ENCODE measurements around the gene GFOD1.

The GFOD1 gene

GRCh38 chr6:13496513-13497190 is 9.3 kb upstream of the GFOD1 start:
- no peaks in the 10 kb centered on the region for H3K27me3 Mint-ChIP-seq
- peaks cover 3% of the 10 kb centered on the region for H3K4me1 Mint-ChIP-seq (ENCODE audit: low read depth)
- H3K27ac Mint-ChIP-seq: no peak overlapping the region

GRCh38 chr6:13495818-13496217 is 8.4 kb upstream of the GFOD1 start:
- no peaks in the 10 kb centered on the region for H3K9me3 Mint-ChIP-seq (ENCODE audit: low read depth)
- H3K36me3 Mint-ChIP-seq: no peaks in the 10 kb centered on the region
- no peaks in the 10 kb centered on the region for H3K27me3 Mint-ChIP-seq
- H3K27ac Mint-ChIP-seq: no peak overlapping the region
- H3K4me1 Mint-ChIP-seq (ENCODE audit: low read depth): peaks cover 3% of the 10 kb centered on the region
- no peak overlapping the region for H3K4me3 Mint-ChIP-seq

More at GRCh38 chr6:13496513-13497190, 9.3 kb upstream of the GFOD1 start:
- no peaks in the 10 kb centered on the region for H3K9me3 Mint-ChIP-seq (ENCODE audit: low read depth)
- H3K36me3 Mint-ChIP-seq: no peaks in the 10 kb centered on the region
- no peak overlapping the region for H3K4me3 Mint-ChIP-seq

- Mint-ChIP-seq H3K4me3 (no peak overlapping the region), H3K4me1 (ENCODE audit: low read depth) (peaks cover 3% of the 10 kb centered on the region), H3K27me3 (no peaks in the 10 kb centered on the region), H3K27ac (no peak overlapping the region), H3K9me3 (ENCODE audit: low read depth) (no peaks in the 10 kb centered on the region), H3K36me3 (no peaks in the 10 kb centered on the region)
Measured at GRCh38 chr6:13495112-13495776, 7.8 kb upstream of the GFOD1 start.

GRCh38 chr6:13494137-13494536 is 6.7 kb upstream of the GFOD1 start:
- H3K27ac Mint-ChIP-seq: no peak overlapping the region
- H3K9me3 Mint-ChIP-seq (ENCODE audit: low read depth): no peaks in the 10 kb centered on the region
- no peaks in the 10 kb centered on the region for H3K27me3 Mint-ChIP-seq
- no peak overlapping the region for H3K4me3 Mint-ChIP-seq
- no peaks in the 10 kb centered on the region for H3K4me1 Mint-ChIP-seq (ENCODE audit: low read depth)
- H3K36me3 Mint-ChIP-seq: no peaks in the 10 kb centered on the region

GRCh38 chr6:13493147-13493546 is 5.7 kb upstream of the GFOD1 start:
- peaks cover 2% of the 10 kb centered on the region for H3K4me1 Mint-ChIP-seq (ENCODE audit: low read depth)
- no peaks in the 10 kb centered on the region for H3K27me3 Mint-ChIP-seq
- H3K36me3 Mint-ChIP-seq: no peaks in the 10 kb centered on the region
- no peak overlapping the region for H3K4me3 Mint-ChIP-seq
- H3K9me3 Mint-ChIP-seq (ENCODE audit: low read depth): no peaks in the 10 kb centered on the region
- H3K27ac Mint-ChIP-seq: no peak overlapping the region

- Mint-ChIP-seq H3K4me3 (no peak overlapping the region), H3K27me3 (no peaks in the 10 kb centered on the region), H3K27ac (no peak overlapping the region)
Measured at GRCh38 chr6:13492357-13492756, 5.0 kb upstream of the GFOD1 start.

GRCh38 chr6:13491538-13491937 is 4.1 kb upstream of the GFOD1 start:
- Mint-ChIP-seq H3K27me3 (no peaks in the 10 kb centered on the region), H3K27ac (no peak overlapping the region), H3K4me3 (no peak overlapping the region), H3K9me3 (ENCODE audit: low read depth) (no peaks in the 10 kb centered on the region), H3K36me3 (no peaks in the 10 kb centered on the region), H3K4me1 (ENCODE audit: low read depth) (peaks cover 2% of the 10 kb centered on the region)

More at GRCh38 chr6:13492357-13492756, 5.0 kb upstream of the GFOD1 start:
- no peaks in the 10 kb centered on the region for H3K36me3 Mint-ChIP-seq
- peaks cover 2% of the 10 kb centered on the region for H3K4me1 Mint-ChIP-seq (ENCODE audit: low read depth)
- H3K9me3 Mint-ChIP-seq (ENCODE audit: low read depth): no peaks in the 10 kb centered on the region

- H3K36me3 Mint-ChIP-seq: no peaks in the 10 kb centered on the region
- H3K4me3 Mint-ChIP-seq: no peak overlapping the region
- H3K4me1 Mint-ChIP-seq (ENCODE audit: low read depth): peaks cover 8% of the 10 kb centered on the region
- H3K27me3 Mint-ChIP-seq: no peaks in the 10 kb centered on the region
- no peak overlapping the region for H3K27ac Mint-ChIP-seq
- H3K9me3 Mint-ChIP-seq (ENCODE audit: low read depth): no peaks in the 10 kb centered on the region
Measured at GRCh38 chr6:13490402-13490801, 3.0 kb upstream of the GFOD1 start.

- Mint-ChIP-seq H3K27ac (no peak overlapping the region), H3K9me3 (ENCODE audit: low read depth) (no peaks in the 10 kb centered on the region), H3K4me3 (peak overlapping the region; percentile 90), H3K36me3 (peaks cover 4% of the 10 kb centered on the region), H3K27me3 (no peaks in the 10 kb centered on the region), H3K4me1 (ENCODE audit: low read depth) (peaks cover 24% of the 10 kb centered on the region)
Measured at GRCh38 chr6:13488896-13489237, 1.5 kb upstream of the GFOD1 start.

- peak overlapping the region; percentile 90 for H3K4me3 Mint-ChIP-seq
- H3K27ac Mint-ChIP-seq: peak overlapping the region; percentile 46
- H3K4me1 Mint-ChIP-seq (ENCODE audit: low read depth): peaks cover 29% of the 10 kb centered on the region
Measured at GRCh38 chr6:13488015-13488895, 855 bp upstream of the GFOD1 start.

GRCh38 chr6:13486679-13487121 is 700 bp downstream of the GFOD1 start:
- H3K36me3 Mint-ChIP-seq: peaks cover 4% of the 10 kb centered on the region
- H3K4me3 Mint-ChIP-seq: peak overlapping the region; percentile 99
- no peaks in the 10 kb centered on the region for H3K9me3 Mint-ChIP-seq (ENCODE audit: low read depth)
- peak overlapping the region; percentile 91 for H3K27ac Mint-ChIP-seq
- peaks cover 29% of the 10 kb centered on the region for H3K4me1 Mint-ChIP-seq (ENCODE audit: low read depth)
- no peaks in the 10 kb centered on the region for H3K27me3 Mint-ChIP-seq

More at GRCh38 chr6:13488015-13488895, 855 bp upstream of the GFOD1 start:
- Mint-ChIP-seq H3K9me3 (ENCODE audit: low read depth) (no peaks in the 10 kb centered on the region), H3K36me3 (peaks cover 4% of the 10 kb centered on the region), H3K27me3 (no peaks in the 10 kb centered on the region)

GRCh38 chr6:13485923-13486562 is 1.4 kb downstream of the GFOD1 start:
- no peaks in the 10 kb centered on the region for H3K9me3 Mint-ChIP-seq (ENCODE audit: low read depth)
- peak overlapping the region; percentile 94 for H3K27ac Mint-ChIP-seq
- peaks cover 31% of the 10 kb centered on the region for H3K4me1 Mint-ChIP-seq (ENCODE audit: low read depth)
- H3K4me3 Mint-ChIP-seq: peak overlapping the region; percentile 99
- peaks cover 5% of the 10 kb centered on the region for H3K36me3 Mint-ChIP-seq
- no peaks in the 10 kb centered on the region for H3K27me3 Mint-ChIP-seq

- H3K4me3 Mint-ChIP-seq: peak overlapping the region; percentile 99
- H3K4me1 Mint-ChIP-seq (ENCODE audit: low read depth): peaks cover 35% of the 10 kb centered on the region
- H3K9me3 Mint-ChIP-seq (ENCODE audit: low read depth): no peaks in the 10 kb centered on the region
- H3K36me3 Mint-ChIP-seq: peaks cover 8% of the 10 kb centered on the region
- no peaks in the 10 kb centered on the region for H3K27me3 Mint-ChIP-seq
- peak overlapping the region; percentile 94 for H3K27ac Mint-ChIP-seq
Measured at GRCh38 chr6:13485303-13485702, 2.1 kb downstream of the GFOD1 start.

- peaks cover 8% of the 10 kb centered on the region for H3K36me3 Mint-ChIP-seq
- H3K4me3 Mint-ChIP-seq: peak overlapping the region; percentile 99
- H3K27me3 Mint-ChIP-seq: no peaks in the 10 kb centered on the region
- H3K27ac Mint-ChIP-seq: no peak overlapping the region
- H3K4me1 Mint-ChIP-seq (ENCODE audit: low read depth): peaks cover 35% of the 10 kb centered on the region
- H3K9me3 Mint-ChIP-seq (ENCODE audit: low read depth): no peaks in the 10 kb centered on the region
Measured at GRCh38 chr6:13484827-13485226, 2.6 kb downstream of the GFOD1 start.

Data from activated naive CD8-positive, alpha-beta T cell (primary cell).